NCI-H1930 (cell line): ENCODE data around the gene NKX6-1.

Experiments
- DNase-seq, 2 experiments: peaks; one replicate each; lab custom pipeline; 2025; lab: John Stamatoyannopoulos, UW

NKX6-1 gene

DNA sequence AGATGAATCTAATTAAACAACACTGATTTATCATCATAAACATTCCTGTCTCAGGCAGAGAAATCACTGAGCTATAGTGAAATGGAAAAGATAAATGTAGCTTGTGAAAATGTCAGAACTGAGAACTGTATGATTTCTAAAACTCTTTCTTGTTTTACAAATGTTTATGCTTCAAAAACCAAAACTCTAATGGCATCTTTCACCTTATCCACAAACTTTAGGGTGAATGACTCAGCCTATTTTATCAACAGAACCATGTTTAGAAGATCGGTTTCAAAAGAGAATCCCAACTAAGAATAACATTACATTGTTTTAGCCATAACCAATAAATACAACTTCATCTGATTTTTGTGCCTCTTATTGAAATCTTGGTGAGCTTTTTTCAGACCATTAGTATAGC is 21.4 kb downstream of the NKX6-1 start:
- no peak for DNase-seq

DNA sequence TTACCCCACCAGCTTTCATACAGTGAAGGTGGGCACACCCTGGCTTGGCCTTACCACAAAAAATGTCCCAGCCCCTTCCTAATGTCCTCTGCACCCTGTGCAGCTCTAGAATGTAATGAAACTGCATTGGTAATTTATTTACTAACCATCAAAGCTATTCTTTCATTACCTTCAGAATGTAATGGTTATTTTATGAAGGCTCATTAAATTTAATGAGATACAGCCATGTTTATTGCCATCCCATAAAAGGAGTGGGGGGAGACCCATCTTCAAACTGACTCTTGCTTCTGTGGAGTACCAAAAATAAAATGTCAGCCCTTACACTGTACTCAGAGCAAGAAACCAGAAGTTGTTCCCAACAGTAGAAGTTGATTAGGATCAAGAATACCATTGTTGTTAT is 25.0 kb downstream of the NKX6-1 start:
- no peak for DNase-seq

GRCh38 chr4:84472154-84472553 is 26.9 kb downstream of the NKX6-1 start:
- DNase-seq, result no peak

GRCh38 chr4:84470204-84470785 is 28.8 kb downstream of the NKX6-1 start:
- DNase-seq, result no peak

DNA sequence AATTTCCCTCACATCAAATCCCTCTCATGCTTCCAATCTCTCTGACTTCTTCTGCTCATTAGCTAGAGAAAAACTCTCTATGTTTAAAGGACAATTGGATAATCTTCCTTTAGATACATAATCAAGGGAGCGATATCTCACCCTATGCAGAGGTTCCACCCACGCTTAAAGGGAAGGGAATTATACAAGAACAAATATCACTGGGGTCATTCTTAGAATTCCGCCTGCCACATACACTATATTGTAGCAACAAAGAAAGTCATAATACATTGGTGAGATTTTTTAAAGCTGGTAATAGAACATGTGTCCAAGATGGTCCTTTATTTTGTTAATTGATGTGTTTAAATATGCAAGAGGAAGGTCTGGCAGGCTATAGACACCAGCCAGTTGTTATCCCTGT is 31.5 kb downstream of the NKX6-1 start:
- no peak for DNase-seq

DNA sequence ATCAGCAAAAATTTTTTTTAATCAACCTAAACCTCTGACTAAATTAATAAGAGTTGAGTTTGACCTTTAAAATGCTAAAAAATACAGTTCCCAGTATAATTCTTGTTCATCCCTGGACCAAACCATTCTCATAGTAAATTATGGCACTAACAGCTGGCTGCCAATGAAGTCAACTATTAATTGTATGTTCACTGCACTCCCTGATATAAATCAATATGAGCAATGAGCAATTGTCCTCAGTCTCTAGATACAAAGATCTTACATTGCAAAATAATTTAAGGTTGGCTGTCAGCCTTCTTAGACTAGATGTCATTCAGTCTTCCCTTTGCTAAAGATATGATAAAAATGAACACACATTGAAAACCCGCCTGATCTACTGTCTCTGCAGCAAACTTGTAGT is 39.3 kb downstream of the NKX6-1 start:
- DNase-seq, result no peak

GRCh38 chr4:84456157-84456556 is 42.9 kb downstream of the NKX6-1 start:
- no peak for DNase-seq

GRCh38 chr4:84455697-84456096 is 43.4 kb downstream of the NKX6-1 start:
- DNase-seq, result no peak

- DNase-seq, result no peak
Measured at GRCh38 chr4:84451546-84451945, 47.5 kb downstream of the NKX6-1 start.

DNA sequence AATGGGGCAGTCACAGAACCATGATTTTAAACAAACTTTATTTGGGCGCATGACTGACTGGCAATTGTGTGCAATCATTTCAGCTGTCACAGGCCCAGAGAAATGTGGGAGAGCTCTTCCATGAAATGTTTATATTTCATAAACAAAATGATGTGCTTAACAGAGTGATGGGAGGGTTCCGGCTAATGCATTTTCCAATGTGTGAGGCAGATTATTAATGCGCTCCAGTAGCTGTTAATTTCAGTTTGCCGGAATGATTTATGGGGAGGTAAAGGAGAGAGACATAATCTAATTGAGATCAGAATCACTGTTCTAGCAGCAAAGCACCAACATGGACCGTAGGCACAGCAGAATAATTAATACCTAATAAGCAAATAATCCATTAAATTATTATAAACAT is 55.6 kb downstream of the NKX6-1 start:
- no peak for DNase-seq

DNA sequence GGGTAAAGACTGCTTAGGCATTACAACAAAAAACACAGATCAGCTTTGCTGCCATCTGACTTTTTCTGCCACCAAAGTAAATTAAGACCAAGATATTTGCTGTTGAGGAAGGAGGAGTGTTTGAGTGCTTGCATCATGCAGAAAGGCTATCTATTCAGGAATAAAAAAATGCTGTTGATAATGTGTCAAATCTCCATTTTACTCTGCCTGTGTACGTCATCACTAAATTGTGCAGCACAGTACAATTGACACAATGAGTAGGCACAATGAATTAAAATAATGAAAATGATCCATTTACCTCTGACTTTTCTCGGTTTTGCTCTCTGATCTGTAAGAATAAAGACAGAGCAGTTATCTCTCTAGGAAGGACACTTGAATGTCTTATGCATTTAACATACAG is 56.3 kb downstream of the NKX6-1 start:
- DNase-seq, result no peak
